Keratinocyte (primary cell): ENCODE data around the gene DNAH10. TPM values are rescaled to one million over a fixed set of nuclear protein-coding genes. Genes with fewer than 3 reads are reported as not detected.

Experiments used
- DNase-seq: peaks from one replicate; pipeline ENCODE4 v3.0.0-alpha.2; 2011; ENCODE audit warnings: low read depth, missing footprints, low spot score
- FAIRE-seq: peaks from 2 replicates; lab custom pipeline; 2011; peaks lifted over from hg19 to GRCh38; lab: Jason Lieb, UNC
- H2AFZ ChIP-seq: 2 replicates; pipeline ENCODE4 v1.6.0; 2012; ENCODE audit warnings: low read length, control low read depth, inconsistent platforms; ENCODE audit not compliant: control insufficient read depth
- H3K27ac ChIP-seq: 2 replicates; pipeline ENCODE4 v1.5.1; 2011; ENCODE audit warnings: low read length; ENCODE audit not compliant: control insufficient read depth, insufficient read depth
- H3K27me3 ChIP-seq: 3 replicates; pipeline ENCODE4 v1.6.0; 2011; ENCODE audit warnings: low read length; ENCODE audit not compliant: control insufficient read depth, insufficient read depth; ENCODE audit errors: extremely low read depth
- H3K36me3 ChIP-seq, 2 experiments: 2 replicates in 1 of 2; 3 replicates in 1 of 2; pipeline ENCODE4 v1.5.1; 2011; ENCODE audit warnings: low read length in 2 of 2, mild to moderate bottlenecking in 1 of 2; ENCODE audit not compliant: control insufficient read depth in 2 of 2, insufficient read depth in 2 of 2; ENCODE audit errors: extremely low read depth in 1 of 2
- H3K4me1 ChIP-seq: 3 replicates; pipeline ENCODE4 v1.5.1; 2011; ENCODE audit warnings: low read length; ENCODE audit not compliant: control insufficient read depth, insufficient read depth; ENCODE audit errors: extremely low read depth
- H3K4me2 ChIP-seq: 3 replicates; pipeline ENCODE4 v1.6.0; 2011; ENCODE audit warnings: low read depth, low read length; ENCODE audit not compliant: control insufficient read depth, insufficient read depth; ENCODE audit errors: extremely low read depth
- H3K4me3 ChIP-seq, 3 experiments: fragments of 200-600 bp in 1 of 3; sonication (generic) in 1 of 3; 2 replicates in 2 of 3; 3 replicates in 1 of 3; pipeline ENCODE4 v1.5.1; 2011 to 2016; ENCODE audit warnings: low read length in 3 of 3, mild to moderate bottlenecking in 3 of 3, control low read depth in 2 of 3, inconsistent platforms in 1 of 3, low read depth in 1 of 3, mixed read lengths in 1 of 3, mixed run types in 1 of 3, moderate library complexity in 1 of 3; ENCODE audit not compliant: control insufficient read depth in 2 of 3, insufficient read depth in 2 of 3; ENCODE audit errors: extremely low read depth in 1 of 3
- H3K79me2 ChIP-seq: 2 replicates; pipeline ENCODE4 v1.6.0; 2012; ENCODE audit warnings: low read length; ENCODE audit not compliant: control insufficient read depth, insufficient read depth
- H3K9ac ChIP-seq: 3 replicates; pipeline ENCODE4 v1.6.0; 2011; ENCODE audit warnings: low read length; ENCODE audit not compliant: control insufficient read depth, insufficient read depth; ENCODE audit errors: extremely low read depth
- H3K9me1 ChIP-seq: 3 replicates; pipeline ENCODE4 v1.6.0; 2011; ENCODE audit warnings: low read length; ENCODE audit not compliant: control insufficient read depth, insufficient read depth; ENCODE audit errors: extremely low read depth
- H3K9me3 ChIP-seq: 2 replicates; pipeline ENCODE4 v1.5.1; 2012; ENCODE audit warnings: low read depth, low read length; ENCODE audit not compliant: control insufficient read depth
- H4K20me1 ChIP-seq: 3 replicates; pipeline ENCODE4 v1.6.0; 2011; ENCODE audit warnings: low read length; ENCODE audit not compliant: control insufficient read depth, insufficient read depth; ENCODE audit errors: extremely low read depth
- CTCF ChIP-seq, 3 experiments: IDR thresholded peaks in 1 of 3; conservative IDR thresholded peaks in 1 of 3; optimal IDR thresholded peaks in 1 of 3; 2 replicates in 2 of 3; 3 replicates in 1 of 3; pipeline versions ENCODE3 to v1.5.1; 2011; ENCODE audit warnings: low read length in 3 of 3, mild to moderate bottlenecking in 3 of 3, moderate library complexity in 2 of 3, control low read depth in 1 of 3, inconsistent platforms in 1 of 3; ENCODE audit not compliant: insufficient read depth in 2 of 3; ENCODE audit errors: extremely low read depth in 1 of 3
- EZH2 ChIP-seq: IDR thresholded peaks from one replicate; pipeline ENCODE4 v1.6.1; 2012; ENCODE audit warnings: inconsistent platforms, mild to moderate bottlenecking, low read length, moderate library complexity
- dilution Hi-C: fragments of 300-500 bp; cut with MboI; formaldehyde crosslinking; loops from one replicate; pipeline ENCODE4 v1.7.0; 2020; ENCODE audit warnings: low sequenced_read_pairs; ENCODE audit not compliant: extremely low pct_ligation_motif_present
- polyA plus RNA-seq, 5 experiments: library from polyadenylated mRNA; depleted of rRNA in 3 of 5; stranded (reverse) in 3 of 5; stranded (forward) in 1 of 5; unstranded in 1 of 5; fragments of >200 nt; gene quantifications; 1 replicate in 1 of 5; 2 replicates in 3 of 5; 3 replicates in 1 of 5; pipeline versions ENCODE4 v1.2.1 to v1.2.3, GENCODE V29; 2011 to 2012; ENCODE audit warnings: missing spikeins in 2 of 5, low read depth in 1 of 5, low replicate concordance in 1 of 5

Gene DNAH10
- polyA plus RNA-seq, 1 donor (not counting 4 experiments of a cell fraction or from before 2014, with no cell fraction given) = 0.08 TPM

- dilution Hi-C loops = no loop called here
- Histone ChIP-seq H3K9ac (no peak overlapping the region), H4K20me1 (no peaks in the 10 kb centered on the region), H3K4me3 (no peak overlapping the region), H3K27ac (no peak overlapping the region), H3K4me1 (no peaks in the 10 kb centered on the region), H3K27me3 (peaks cover 4% of the 10 kb centered on the region), H3K4me2 (no peak overlapping the region), H3K79me2 (no peaks in the 10 kb centered on the region), H3K9me1 (no peaks in the 10 kb centered on the region), H3K36me3 (no peaks in the 10 kb centered on the region), H3K9me3 (no peaks in the 10 kb centered on the region), H2AFZ (no peak overlapping the region)
- TF ChIP-seq CTCF (optimal IDR thresholded peaks at IDR 0.05 in 1 of 3, IDR thresholded peaks at IDR 0.05 in 1 of 3, conservative IDR thresholded peaks at IDR 0.05 in 1 of 3; ENCODE audit: extremely low read depth in 1 of 3, insufficient read depth in 2 of 3, low read length in 3 of 3) (no peak), EZH2 (no peak)
- FAIRE-seq (no peak), DNase-seq (no peak)
Measured at GRCh38 chr12:123805173-123805572, 43.1 kb downstream of the DNAH10 start.

GRCh38 chr12:123807002-123807401, 44.9 kb downstream of the DNAH10 start:
- Histone ChIP-seq H3K9ac (no peak overlapping the region), H3K27me3 (peaks cover 4% of the 10 kb centered on the region), H3K4me2 (no peak overlapping the region), H4K20me1 (no peaks in the 10 kb centered on the region), H2AFZ (no peak overlapping the region), H3K27ac (no peak overlapping the region), H3K36me3 (no peaks in the 10 kb centered on the region), H3K9me3 (no peaks in the 10 kb centered on the region), H3K79me2 (no peaks in the 10 kb centered on the region), H3K9me1 (no peaks in the 10 kb centered on the region), H3K4me1 (no peaks in the 10 kb centered on the region), H3K4me3 (no peak overlapping the region)
- DNase-seq = no peak
- dilution Hi-C loops = no loop called here
- TF ChIP-seq CTCF (optimal IDR thresholded peaks at IDR 0.05 in 1 of 3, IDR thresholded peaks at IDR 0.05 in 1 of 3, conservative IDR thresholded peaks at IDR 0.05 in 1 of 3; ENCODE audit: extremely low read depth in 1 of 3, insufficient read depth in 2 of 3, low read length in 3 of 3) (no peak), EZH2 (no peak)
- FAIRE-seq = no peak
